Lower leg skin (tissue), 3 donors: Measurements from ENCODE around the gene IL36RN.

Source experiments
- CTCF ChIP-seq, 3 donors: fragments of 450-650 bp; IDR thresholded peaks; one replicate each; pipeline ENCODE4 v1.5.1; 2016; ENCODE audit warnings: antibody characterized with exemption in 3 of 3, mild to moderate bottlenecking in 3 of 3, moderate library complexity in 2 of 3
- POLR2A ChIP-seq, 2 donors: fragments of 450-650 bp; IDR thresholded peaks; one replicate each; pipeline ENCODE4 v1.6.1; 2016 to 2017; ENCODE audit warnings: antibody characterized with exemption in 2 of 2, mild to moderate bottlenecking in 1 of 2, moderate library complexity in 1 of 2

DNA sequence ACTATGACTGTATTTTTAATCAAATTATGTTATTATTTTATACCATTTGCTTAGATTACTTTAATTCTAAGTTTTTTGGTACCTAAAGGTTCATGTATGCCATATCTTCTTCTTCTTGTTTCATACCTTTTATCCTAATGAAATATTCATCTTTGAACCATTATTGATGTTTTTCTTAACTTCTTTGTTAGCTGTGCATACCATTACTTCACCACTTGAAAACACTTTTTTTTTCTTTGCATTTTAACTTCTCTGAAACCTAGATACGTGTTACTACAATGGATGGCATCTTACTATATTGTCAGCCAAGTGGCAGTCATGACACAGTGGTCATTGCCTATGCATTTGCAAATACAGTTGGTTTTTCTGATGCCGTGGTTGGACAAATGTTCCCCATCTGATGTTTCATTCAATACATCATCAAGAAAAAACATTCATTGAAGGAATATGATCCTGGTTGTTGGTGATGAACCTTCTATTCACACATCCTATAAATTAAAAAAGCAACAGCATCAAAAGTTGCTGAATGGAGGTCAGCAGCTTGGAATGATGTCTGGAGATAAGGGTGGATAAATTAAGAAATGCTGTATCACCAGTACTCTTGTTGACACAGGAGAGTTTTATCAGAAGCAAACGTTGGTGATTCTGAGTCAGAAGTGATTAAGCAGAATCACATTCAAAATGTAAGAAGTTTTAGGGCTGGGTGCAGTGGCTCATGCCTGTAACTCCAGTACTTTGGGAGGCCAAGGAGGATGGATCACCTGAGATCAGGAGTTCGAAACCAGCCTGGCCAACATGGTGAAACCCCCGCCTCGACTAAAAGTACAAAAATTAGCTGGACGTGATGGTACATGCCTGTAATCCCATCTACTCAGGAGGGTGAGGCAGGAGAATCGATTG lies 46.3 kb upstream of the IL36RN start:
- TF ChIP-seq CTCF (IDR thresholded peaks at IDR 0.05) (no peak), POLR2A (IDR thresholded peaks at IDR 0.05) (no peak)
